Ascending aorta (tissue), 2 donors: ENCODE data around the gene SKIL. TPM values are rescaled to one million over a fixed set of nuclear protein-coding genes. Genes with fewer than 3 reads are reported as not detected.
"Not testable (repeated sequence)": the region's sequence is repeated elsewhere in the genome, so short reads cannot be mapped to it uniquely, and the experiment has no call there.

ENCODE experiments used
- DNase-seq, 2 donors: peaks; one replicate each; pipeline ENCODE4 v3.0.0-alpha.2; 2019; ENCODE audit warnings: low spot score in 2 of 2
- H3K27ac ChIP-seq, 2 donors: fragments of 200-600 bp; sonication (generic); one replicate each; pipeline ENCODE4 v1.5.1; 2016 to 2017; ENCODE audit warnings: mild to moderate bottlenecking in 1 of 2
- H3K27me3 ChIP-seq: fragments of 200-600 bp; sonication (generic); one replicate; pipeline ENCODE4 v1.5.1; 2017
- H3K36me3 ChIP-seq, 2 donors: fragments of 200-600 bp; sonication (generic); one replicate each; pipeline ENCODE4 v1.5.1; 2016
- H3K4me1 ChIP-seq, 2 donors: fragments of 200-600 bp; sonication (generic); one replicate each; pipeline ENCODE4 v1.5.1; 2016 to 2017; ENCODE audit warnings: mild to moderate bottlenecking in 1 of 2
- H3K4me3 ChIP-seq, 2 donors: fragments of 200-600 bp; sonication (generic); one replicate each; pipeline ENCODE4 v1.5.1; 2016 to 2017; ENCODE audit warnings: mild to moderate bottlenecking in 1 of 2
- H3K9me3 ChIP-seq, 2 donors: fragments of 200-600 bp; sonication (generic); one replicate each; pipeline ENCODE4 v1.5.1; 2016
- intact Hi-C: fragments of 100-400 bp; cut with DNase I; formaldehyde crosslinking; loops from one replicate; pipeline ENCODE4 v1.15.1; 2023
- total RNA-seq: library from RNA; depleted of rRNA; stranded (reverse); fragments of >200 nt; gene quantifications from one replicate; pipeline ENCODE4 v1.1.0, GENCODE V29; 2016
- TF ChIP-seq, protein P1 (sequence below), 3 experiments: fragments of 200-600 bp in 2 of 3; fragments of 450-650 bp in 1 of 3; sonication (generic) in 2 of 3; IDR thresholded peaks; one replicate each; pipeline ENCODE4 v1.5.1; 2016 to 2019; ENCODE audit warnings: antibody characterized with exemption in 3 of 3, mild to moderate bottlenecking in 1 of 3, moderate library complexity in 1 of 3

The SKIL gene
- total RNA-seq, 1 donor from 2014 or later: 30.2 TPM

DNA sequence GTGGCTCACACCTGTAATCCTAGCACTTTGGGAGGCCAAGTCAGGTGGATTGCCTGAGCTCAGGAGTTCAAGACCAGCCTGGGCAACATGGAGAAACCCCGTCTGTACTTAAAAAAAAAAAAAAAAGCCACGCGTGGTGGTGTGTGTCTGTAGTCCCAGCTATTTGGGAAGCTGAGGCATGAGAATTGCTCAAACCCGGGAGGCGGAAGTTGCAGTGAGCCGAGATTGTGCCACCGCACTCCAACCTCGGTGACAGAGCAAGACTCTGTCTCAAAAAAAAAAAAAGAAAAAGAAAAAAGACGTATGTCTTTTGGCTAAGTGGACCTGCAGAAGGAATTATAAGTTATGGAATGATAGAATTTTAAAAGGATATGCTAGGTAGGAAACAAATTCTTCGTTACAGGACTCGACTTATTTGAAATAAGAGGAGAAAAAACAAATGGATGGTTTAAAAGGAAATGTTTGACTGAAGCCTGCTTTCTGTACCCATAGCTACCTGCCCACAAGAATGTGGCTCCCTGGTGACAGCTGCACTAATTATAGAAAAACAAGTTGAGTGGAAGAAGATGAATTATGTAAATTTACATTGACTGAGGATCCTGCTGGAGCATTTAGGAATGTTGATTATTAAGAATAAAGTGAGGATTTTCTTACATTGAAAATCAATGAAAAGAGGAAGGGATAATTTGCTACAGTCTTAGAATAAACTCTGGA is 36.0 kb upstream of the SKIL start:
- TF ChIP-seq, protein P1, sequence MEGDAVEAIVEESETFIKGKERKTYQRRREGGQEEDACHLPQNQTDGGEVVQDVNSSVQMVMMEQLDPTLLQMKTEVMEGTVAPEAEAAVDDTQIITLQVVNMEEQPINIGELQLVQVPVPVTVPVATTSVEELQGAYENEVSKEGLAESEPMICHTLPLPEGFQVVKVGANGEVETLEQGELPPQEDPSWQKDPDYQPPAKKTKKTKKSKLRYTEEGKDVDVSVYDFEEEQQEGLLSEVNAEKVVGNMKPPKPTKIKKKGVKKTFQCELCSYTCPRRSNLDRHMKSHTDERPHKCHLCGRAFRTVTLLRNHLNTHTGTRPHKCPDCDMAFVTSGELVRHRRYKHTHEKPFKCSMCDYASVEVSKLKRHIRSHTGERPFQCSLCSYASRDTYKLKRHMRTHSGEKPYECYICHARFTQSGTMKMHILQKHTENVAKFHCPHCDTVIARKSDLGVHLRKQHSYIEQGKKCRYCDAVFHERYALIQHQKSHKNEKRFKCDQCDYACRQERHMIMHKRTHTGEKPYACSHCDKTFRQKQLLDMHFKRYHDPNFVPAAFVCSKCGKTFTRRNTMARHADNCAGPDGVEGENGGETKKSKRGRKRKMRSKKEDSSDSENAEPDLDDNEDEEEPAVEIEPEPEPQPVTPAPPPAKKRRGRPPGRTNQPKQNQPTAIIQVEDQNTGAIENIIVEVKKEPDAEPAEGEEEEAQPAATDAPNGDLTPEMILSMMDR (IDR thresholded peaks at IDR 0.05): no peak
- no peaks in the 10 kb centered on the region for H3K4me1 ChIP-seq
- no peaks in the 10 kb centered on the region for H3K9me3 ChIP-seq
- H3K36me3 ChIP-seq: no peaks in the 10 kb centered on the region
- no peak overlapping the region for H3K4me3 ChIP-seq
- no peak overlapping the region for H3K27ac ChIP-seq
- DNase-seq: no peak
- H3K27me3 ChIP-seq: no peaks in the 10 kb centered on the region
- intact Hi-C loops: no loop called here

DNA sequence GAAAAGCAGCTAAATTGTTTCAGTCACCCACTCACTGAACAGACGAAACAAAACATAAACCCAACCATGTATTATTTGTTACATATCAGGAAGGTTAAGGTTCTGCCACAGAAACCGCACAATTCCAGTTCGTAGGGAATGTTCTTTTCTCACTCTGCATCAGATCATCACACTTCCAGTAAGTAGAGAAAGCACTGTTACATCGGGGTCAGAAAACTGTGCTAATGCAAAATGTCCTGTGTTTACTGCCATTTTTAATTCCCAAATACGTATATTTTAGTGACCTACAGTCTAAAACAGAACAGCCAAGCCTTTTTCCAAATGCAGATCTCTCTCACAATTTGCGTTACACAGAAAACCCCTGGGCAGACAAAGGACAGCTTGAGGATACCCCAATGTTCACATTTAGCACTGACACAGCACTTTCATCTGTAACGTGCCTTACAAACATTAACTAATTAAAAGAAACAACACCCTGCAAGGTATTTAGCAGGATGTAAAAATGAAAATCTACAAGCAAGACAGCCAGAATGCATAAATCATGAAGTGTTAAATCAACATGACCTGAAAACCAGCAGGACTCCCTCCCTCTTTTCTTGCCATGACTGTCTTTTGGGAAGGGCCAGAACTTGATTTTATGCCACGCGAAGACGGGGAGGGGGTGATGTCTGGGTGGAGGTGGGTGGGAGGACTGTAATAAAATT is 34.8 kb upstream of the SKIL start:
- no peak for DNase-seq
- H3K9me3 ChIP-seq: no peaks in the 10 kb centered on the region
- no peaks in the 10 kb centered on the region for H3K27me3 ChIP-seq
- no peak overlapping the region for H3K4me3 ChIP-seq
- TF ChIP-seq, protein P1 (IDR thresholded peaks at IDR 0.05): no peak
- H3K4me1 ChIP-seq: no peaks in the 10 kb centered on the region
- H3K27ac ChIP-seq: no peak overlapping the region
- intact Hi-C loops: no loop called here
- no peaks in the 10 kb centered on the region for H3K36me3 ChIP-seq

DNA sequence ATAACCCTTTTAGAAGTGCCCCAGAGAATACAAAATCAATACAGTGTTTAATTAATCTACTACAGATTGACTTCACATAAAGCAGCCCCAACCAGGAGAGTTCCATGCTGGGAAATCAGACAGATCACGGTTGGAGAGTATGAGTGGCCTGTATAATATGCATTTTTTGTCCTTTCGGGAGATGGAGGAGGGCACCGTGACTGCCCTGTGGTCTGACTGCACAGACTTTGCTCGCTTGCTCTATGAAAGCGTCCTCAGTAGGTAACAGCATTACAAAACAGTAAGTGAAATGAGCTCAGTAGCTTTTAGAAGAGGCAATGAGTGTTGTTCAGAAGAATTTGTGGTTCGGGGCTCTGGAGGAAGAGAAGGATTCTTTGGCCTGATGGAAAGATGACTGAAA is 34.2 kb upstream of the SKIL start:
- TF ChIP-seq, protein P1 (IDR thresholded peaks at IDR 0.05): no peak
- intact Hi-C loops: no loop called here

DNA sequence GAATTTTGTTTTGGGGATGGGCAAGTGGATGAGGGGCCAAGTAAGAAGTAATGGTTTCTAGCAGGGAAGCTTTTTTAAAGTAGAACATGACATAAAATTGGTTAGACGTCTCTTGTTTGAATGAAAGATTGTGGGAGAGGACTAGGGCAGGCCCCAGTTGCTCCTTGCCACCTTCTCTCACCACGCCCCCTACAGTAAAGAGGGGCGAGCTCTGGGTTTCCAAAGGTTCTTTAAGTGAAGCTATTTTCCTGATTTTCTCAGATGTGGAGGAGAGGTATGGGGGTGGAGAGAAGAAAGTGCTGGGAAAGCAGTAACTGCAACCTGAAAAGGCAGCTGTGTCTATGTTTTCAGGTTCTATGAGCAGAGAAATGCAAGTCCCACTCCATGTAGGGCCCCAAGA is 32.6 kb upstream of the SKIL start:
- TF ChIP-seq, protein P1 (IDR thresholded peaks at IDR 0.05): no peak

More for the DNA sequence above, 34.2 kb upstream of the SKIL start:
- Histone ChIP-seq H3K9me3 (no peaks in the 10 kb centered on the region), H3K27ac (no peak overlapping the region), H3K27me3 (no peaks in the 10 kb centered on the region), H3K4me3 (no peak overlapping the region), H3K36me3 (no peaks in the 10 kb centered on the region), H3K4me1 (no peaks in the 10 kb centered on the region)
- no peak for DNase-seq

DNA sequence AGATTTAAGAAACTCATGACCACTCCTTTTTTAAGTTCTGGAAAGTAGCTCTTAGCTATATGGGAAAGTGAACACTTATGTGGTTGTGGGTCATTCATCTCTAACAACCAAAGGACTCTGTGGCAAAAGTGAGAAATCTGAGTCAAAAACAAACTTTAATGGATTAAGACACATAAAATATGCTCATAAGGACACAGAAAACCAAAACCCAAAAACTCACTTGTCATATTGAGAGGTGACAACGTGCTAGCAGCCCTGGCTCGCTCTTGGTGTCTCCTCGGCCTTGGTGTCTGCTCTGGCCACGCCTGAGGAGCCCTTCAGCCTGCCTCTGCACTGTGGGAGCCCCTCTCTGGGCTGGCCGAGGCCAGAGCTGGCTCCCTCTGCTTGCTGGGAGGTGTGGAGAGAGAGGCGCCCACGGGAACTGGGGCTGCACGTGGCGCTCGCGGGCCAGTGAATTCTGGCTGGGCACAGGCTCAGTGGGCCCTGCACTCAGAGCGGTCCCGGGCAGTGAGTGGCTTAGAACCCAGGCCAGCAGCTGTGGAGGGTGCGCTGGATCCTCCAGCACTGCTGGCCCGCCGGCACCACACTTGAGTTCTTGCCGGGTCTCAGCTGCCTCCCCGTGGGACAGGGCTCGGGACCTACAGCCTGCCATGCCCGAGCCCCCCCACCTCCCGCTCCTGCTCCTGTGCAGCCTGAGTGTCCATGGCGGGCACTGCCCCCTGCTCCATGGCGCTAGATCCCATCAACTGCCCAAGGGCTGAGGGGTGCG is 30.3 kb upstream of the SKIL start:
- Histone ChIP-seq H3K27ac (no peak overlapping the region), H3K9me3 (no peaks in the 10 kb centered on the region), H3K4me3 (no peak overlapping the region), H3K36me3 (no peaks in the 10 kb centered on the region), H3K4me1 (no peaks in the 10 kb centered on the region), H3K27me3 (no peaks in the 10 kb centered on the region)
- intact Hi-C loops: no loop called here
- DNase-seq: no peak
- TF ChIP-seq, protein P1 (IDR thresholded peaks at IDR 0.05): no peak

More for the DNA sequence above, 32.6 kb upstream of the SKIL start:
- Histone ChIP-seq H3K36me3 (no peaks in the 10 kb centered on the region), H3K27me3 (no peaks in the 10 kb centered on the region), H3K9me3 (no peaks in the 10 kb centered on the region), H3K27ac (no peak overlapping the region), H3K4me1 (no peaks in the 10 kb centered on the region), H3K4me3 (no peak overlapping the region)
- intact Hi-C loops: no loop called here
- DNase-seq: no peak

DNA sequence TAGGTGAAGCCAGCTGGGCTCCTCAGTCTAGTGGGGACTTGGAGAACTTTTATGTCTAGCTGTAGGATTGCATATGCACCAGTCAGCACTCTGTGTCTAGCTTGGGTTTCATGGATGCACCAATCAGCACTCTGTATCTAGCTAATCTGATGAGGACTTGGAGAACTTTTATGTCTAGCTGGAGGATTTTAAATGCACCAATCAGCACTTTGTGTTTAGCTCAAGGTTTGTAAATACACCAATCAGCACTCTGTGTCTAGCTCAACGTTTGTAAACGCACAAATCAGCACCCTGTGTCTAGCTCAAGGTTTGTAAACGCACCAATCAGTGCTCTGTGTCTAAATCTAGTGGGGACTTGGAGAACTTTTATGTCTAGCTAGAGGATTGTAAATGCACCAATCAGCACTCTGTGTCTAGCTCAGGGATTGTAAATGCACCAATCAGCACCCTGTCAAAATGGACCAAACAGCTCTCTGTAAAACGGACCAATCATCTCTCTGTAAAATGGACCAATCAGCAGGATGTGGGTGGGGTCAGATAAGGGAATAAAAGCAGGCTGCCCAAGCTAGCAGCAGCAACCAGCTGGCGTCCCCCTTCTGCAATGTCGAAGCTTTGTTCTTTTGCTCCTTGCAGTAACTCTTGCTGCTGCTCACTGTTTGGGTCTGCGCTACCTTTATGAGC is 29.5 kb upstream of the SKIL start:
- H3K27ac ChIP-seq, H3K36me3 ChIP-seq, H3K9me3 ChIP-seq, H3K4me3 ChIP-seq, intact Hi-C loops, H3K27me3 ChIP-seq, H3K4me1 ChIP-seq, DNase-seq: not testable (repeated sequence)
